Measurements from ENCODE around the gene ITGAV.

ITGAV gene

GRCh38 chr2:186718122-186718521 is 128.3 kb downstream of the ITGAV start:
- no peak for DNase-seq (ENCODE audit: low read depth)

- DNase-seq (ENCODE audit: low read depth), result no peak
These were observed 129.0 kb downstream of the ITGAV start for GRCh38 chr2:186718903-186719302.

GRCh38 chr2:186721956-186722355 is 132.1 kb downstream of the ITGAV start:
- no peak for DNase-seq (ENCODE audit: low read depth)

DNA sequence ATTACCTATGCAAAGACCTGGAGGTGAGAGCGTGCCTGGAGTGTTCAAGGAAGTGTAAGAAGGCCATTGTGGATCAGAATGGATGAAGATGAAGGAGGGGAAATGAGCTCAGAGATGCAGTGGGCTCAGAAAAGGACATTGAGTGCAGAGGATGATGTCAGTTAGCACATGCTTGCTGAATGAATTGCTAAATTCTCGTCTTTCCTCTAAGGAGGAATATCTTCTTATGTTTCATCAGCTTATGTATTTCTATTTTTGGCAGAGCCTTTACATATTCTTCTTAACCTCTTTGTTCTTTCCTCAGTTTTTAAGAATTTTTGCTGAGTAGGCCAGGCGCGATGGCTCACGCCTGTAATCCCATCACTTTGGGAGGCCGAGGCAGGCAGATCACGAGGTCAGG is 134.9 kb downstream of the ITGAV start:
- DNase-seq (ENCODE audit: low read depth), result no peak

DNA sequence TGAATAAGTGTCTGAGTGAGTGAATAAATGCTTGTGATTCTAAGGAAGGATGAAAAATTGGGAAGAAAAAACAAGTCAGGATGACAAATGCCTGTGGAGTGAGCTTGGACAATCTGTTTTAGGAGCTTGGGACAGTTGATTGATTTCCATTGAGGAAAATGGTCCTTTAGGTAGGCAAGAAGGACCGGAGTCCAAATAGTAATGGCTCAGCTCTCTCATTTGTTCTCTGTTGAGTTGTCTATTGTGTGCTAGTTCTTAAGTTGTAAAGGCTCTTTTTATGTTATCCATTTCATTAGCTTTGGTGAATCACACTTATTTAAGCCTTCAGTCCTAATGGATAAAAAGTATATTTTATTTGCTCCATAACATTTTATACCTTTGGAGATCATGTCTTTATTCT is 135.9 kb downstream of the ITGAV start:
- DNase-seq (ENCODE audit: low read depth), result no peak

DNA sequence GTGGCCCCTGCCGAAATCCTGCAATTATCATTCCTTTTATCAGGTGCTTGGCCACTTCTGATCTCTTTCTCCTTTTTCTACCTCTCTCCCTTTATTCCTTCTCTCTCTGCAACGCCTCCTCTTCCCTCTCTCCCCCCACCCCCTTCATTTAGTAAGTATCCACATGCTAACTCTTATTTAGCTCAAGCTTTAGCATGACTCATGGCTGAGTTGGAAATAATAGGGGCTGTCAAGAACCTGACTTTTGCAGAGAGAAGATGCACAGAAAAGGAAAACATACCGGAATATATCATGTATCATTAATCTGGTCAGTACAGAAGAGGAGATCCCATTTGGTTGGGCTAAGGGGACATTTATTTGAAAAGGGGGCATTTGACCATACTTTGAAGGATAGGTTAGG is 137.1 kb downstream of the ITGAV start:
- DNase-seq (ENCODE audit: low read depth), result no peak

DNA sequence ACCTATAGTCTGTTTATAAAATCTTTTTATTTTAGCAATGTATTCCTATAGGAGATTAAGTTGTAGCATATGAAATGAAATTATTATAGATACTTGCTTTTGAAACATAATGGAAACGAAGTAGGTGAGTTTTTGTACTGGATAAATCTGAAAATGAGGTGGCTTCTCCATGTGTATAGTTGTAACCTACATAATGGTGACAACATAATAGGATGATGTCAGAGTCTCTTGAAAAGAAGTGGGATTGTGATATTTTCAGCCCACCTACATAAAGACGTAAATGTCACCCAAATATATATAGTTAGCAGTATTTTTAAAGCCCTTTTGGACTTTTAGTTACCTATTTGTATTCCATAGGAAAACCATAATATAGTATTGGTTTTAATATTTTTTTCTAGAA is 138.8 kb downstream of the ITGAV start:
- DNase-seq (ENCODE audit: low read depth), result no peak
